Naive B cell (primary cell): ENCODE measurements around the gene APBA2. TPM values are rescaled to one million over a fixed set of nuclear protein-coding genes. Genes with fewer than 3 reads are reported as not detected.

Experiments
- ATAC-seq, 2 donors: fragments of 150-1000 bp; cut with Tn5 transposase; 2 replicates each; pipeline ENCODE4 v1.10.0; 2021; ENCODE audit warnings: low read depth in 2 of 2, mild to moderate bottlenecking in 2 of 2, moderate library complexity in 2 of 2
- DNase-seq: peaks from one replicate; pipeline ENCODE4 v3.0.0; 2022
- H3K27ac Mint-ChIP-seq, 6 donors: one replicate each; pipeline ENCODE4 v1.8.0; 2020 to 2022; ENCODE audit warnings: mild to moderate bottlenecking in 6 of 6, mixed read lengths in 6 of 6, moderate library complexity in 5 of 6, inconsistent platforms in 2 of 6
- H3K27me3 Mint-ChIP-seq, 3 donors: one replicate each; pipeline ENCODE4 v1.8.0; 2021 to 2022; ENCODE audit warnings: mixed read lengths in 3 of 3, mild to moderate bottlenecking in 1 of 3
- H3K36me3 Mint-ChIP-seq, 2 donors: one replicate each; pipeline ENCODE4 v1.8.0; 2020 to 2022; ENCODE audit warnings: mixed read lengths in 2 of 2, inconsistent platforms in 1 of 2, mild to moderate bottlenecking in 1 of 2
- H3K4me1 Mint-ChIP-seq, 3 donors: one replicate each; pipeline ENCODE4 v1.8.0; 2020 to 2022; ENCODE audit warnings: mixed read lengths in 3 of 3, inconsistent platforms in 1 of 3, mild to moderate bottlenecking in 1 of 3, moderate library complexity in 1 of 3
- H3K4me3 Mint-ChIP-seq, 8 donors: one replicate each; pipeline ENCODE4 v1.8.0; 2020 to 2022; ENCODE audit warnings: mild to moderate bottlenecking in 8 of 8, mixed read lengths in 8 of 8, moderate library complexity in 8 of 8, inconsistent platforms in 2 of 8
- H3K9me3 Mint-ChIP-seq, 7 donors: one replicate each; pipeline ENCODE4 v1.8.0; 2020 to 2022; ENCODE audit warnings: mixed read lengths in 7 of 7, mild to moderate bottlenecking in 5 of 7, inconsistent platforms in 2 of 7, moderate library complexity in 1 of 7
- polyA plus RNA-seq, 6 donors: library from polyadenylated mRNA; unstranded; fragments of 300-500 nt; fragmentation: Illumina TruSeq; gene quantifications; one replicate each; pipeline ENCODE4 v1.2.3, GENCODE V29; 2021; ENCODE audit warnings: low read depth in 6 of 6

Gene APBA2
- polyA plus RNA-seq, 6 donors from 2014 or later = 0.30 to 0.36 TPM; not detected in 4

DNA sequence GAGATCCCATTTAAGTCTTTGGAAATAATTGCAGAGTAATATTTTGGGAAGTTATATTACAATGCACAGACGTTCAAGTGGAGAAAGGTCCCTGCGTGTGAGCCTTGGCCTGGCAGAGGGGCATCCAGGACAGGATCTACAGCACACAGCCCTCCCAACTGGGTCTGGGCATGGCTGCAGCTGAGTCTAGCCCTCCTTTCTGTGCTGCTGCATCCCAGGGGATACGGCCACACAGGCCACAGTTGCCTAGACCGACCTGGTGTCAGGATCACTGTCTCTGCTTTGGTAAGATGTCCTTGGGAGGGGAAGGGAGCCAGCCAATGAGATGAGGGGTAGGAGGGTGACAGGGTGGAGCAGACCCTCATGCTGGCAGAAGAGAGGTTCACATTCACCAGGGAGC lies 46.1 kb downstream of the APBA2 start:
- Mint-ChIP-seq H3K4me1 (no peaks in the 10 kb centered on the region), H3K4me3 (no peak overlapping the region)

DNA sequence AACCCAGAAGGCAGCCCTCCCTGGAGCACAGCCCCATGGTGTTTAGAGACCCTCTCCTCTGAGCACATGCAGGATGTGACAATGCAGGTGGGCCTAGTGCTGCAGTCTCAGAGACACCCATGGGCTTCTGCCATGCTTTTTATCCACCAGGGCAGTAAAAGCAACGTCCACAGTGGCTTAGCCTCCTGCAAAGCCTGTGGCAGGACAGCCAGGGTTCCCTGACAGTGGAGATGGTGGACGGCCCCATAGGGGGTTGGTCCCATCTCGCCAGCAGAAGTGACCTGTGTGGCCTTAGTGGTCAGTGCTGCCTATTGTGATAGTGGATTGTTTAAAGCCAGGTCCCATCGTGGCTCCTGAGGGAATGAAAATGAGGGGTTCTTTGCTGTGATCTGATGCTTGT lies 46.6 kb downstream of the APBA2 start:
- Mint-ChIP-seq H3K9me3 (peaks cover 0 to 6% (median 2%) of the 10 kb centered on the region in 7 donors), H3K27ac (no peak overlapping the region), H3K27me3 (peaks cover 2 to 16% (median 3%) of the 10 kb centered on the region in 3 donors), H3K4me1 (no peaks in the 10 kb centered on the region), H3K36me3 (no peaks in the 10 kb centered on the region), H3K4me3 (no peak overlapping the region)
- ATAC-seq = no peak
- no peak for DNase-seq

More for the DNA sequence above, 46.1 kb downstream of the APBA2 start:
- Mint-ChIP-seq H3K27me3 (peaks cover 3 to 22% (median 6%) of the 10 kb centered on the region in 3 donors), H3K27ac (no peak overlapping the region), H3K36me3 (no peaks in the 10 kb centered on the region), H3K9me3 (peaks cover 0 to 6% (median 2%) of the 10 kb centered on the region in 7 donors)
- DNase-seq (no peak), ATAC-seq (no peak)

DNA sequence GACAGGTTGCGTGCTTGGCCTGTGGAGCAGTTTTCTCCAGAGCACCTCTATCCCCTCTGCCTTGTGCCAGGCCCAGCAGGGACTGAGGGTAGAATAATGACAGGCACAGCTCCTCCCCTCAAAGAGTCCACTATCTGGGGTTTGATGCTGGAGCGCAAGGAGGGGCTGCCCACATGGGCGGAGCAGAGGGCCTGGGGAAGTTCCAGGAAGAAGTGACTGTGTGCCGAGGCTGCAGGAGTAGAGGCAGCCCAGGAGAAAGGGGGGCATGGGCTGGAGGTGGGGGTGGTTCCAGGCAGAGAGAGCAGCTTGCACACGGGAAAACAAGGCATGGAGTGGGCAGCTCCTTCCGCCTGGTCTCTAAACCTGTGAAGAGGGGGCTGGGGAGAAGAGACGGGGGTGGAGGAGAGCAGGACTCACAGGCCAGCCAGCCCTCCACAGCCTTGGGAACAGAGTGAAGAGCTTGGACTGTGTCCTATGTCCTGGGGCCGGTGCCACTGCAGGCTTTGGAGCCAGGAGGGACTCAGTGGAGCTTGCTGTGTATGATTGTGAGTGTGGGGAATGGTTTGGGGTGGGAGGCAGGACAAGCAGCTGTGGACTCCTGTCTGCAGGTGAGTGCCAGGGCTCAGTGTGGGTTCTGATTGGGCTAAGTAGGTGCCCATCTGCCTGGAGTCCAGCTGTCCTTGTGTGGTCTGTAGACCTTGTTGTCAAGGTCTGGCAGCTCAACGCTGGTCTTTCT lies 48.1 kb downstream of the APBA2 start:
- DNase-seq (no peak), ATAC-seq (no peak)
- Mint-ChIP-seq H3K27ac (no peak overlapping the region), H3K27me3 (peaks cover 0 to 10% (median 3%) of the 10 kb centered on the region in 3 donors), H3K36me3 (no peaks in the 10 kb centered on the region), H3K4me1 (no peaks in the 10 kb centered on the region), H3K9me3 (peaks cover 0 to 6% (median 0%) of the 10 kb centered on the region in 7 donors), H3K4me3 (no peak overlapping the region)

DNA sequence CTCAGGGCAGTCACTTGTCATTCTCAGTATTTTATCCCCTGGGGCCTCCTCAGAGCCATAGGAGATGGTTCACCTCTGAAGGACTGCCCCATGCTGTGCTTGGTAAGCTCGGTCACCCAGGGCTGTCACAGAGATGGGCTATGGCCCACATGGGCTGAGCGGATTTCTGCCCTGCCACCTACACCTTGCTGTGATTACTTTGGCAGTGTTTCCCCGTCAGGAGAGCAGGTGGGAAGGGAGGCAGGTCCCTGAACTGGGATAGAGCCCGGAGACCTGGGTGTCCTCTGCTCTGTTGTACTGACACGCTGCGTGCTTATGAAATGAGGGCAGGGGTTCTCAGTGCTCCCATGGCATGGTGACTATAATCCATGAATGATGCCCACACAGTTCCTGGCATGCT lies 48.9 kb downstream of the APBA2 start:
- Mint-ChIP-seq H3K9me3 (peaks cover 0 to 8% (median 3%) of the 10 kb centered on the region in 7 donors), H3K4me3 (no peak overlapping the region), H3K27ac (no peak overlapping the region), H3K27me3 (peaks cover 0 to 10% (median 2%) of the 10 kb centered on the region in 3 donors), H3K36me3 (no peaks in the 10 kb centered on the region), H3K4me1 (no peaks in the 10 kb centered on the region)
- no peak for DNase-seq
- no peak for ATAC-seq

DNA sequence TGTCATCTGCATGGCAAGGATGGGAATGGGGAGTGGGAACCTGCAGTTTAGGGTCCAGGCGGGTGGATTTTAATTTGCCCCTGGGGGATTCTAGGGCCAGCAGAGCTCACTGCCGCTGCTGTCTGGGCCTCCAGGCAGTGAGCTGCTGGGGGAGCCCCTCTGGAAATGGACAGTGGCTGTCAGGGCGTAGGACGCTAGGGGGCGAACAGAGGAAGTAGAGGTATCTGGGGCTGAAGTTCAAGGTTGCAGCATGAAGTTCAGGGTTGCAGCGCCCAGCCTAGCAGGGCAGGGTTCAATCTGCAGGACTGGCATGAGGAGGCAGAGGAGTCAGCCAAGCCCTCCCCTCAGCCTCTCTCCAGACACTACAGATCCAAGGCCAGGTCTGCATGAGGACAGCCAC lies 49.5 kb downstream of the APBA2 start:
- Mint-ChIP-seq H3K4me3 (no peak overlapping the region), H3K4me1 (no peaks in the 10 kb centered on the region), H3K36me3 (no peaks in the 10 kb centered on the region), H3K27ac (no peak overlapping the region), H3K27me3 (peaks cover 0 to 10% (median 0%) of the 10 kb centered on the region in 3 donors), H3K9me3 (peaks cover 0 to 8% (median 3%) of the 10 kb centered on the region in 7 donors)
- ATAC-seq (no peak), DNase-seq (no peak)

DNA sequence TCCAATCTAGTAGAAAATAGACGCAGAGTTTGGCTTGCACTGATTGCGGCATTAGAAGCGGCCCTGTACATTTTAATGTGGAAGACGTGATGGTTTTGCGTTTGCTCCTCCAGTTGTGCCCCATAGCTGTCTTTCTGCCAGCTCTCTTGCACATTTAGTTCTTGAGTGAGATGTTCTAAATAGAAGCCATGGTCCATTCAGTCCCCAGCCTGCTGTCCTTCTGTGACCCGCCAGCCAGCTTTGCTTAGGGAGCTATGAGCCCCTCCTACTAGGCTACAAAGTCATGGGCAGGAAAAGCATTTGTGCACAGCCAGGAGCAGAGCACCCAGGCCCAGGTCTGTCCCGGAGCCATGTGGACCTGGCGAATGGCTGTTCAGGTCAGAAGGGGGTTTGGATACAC lies 50.3 kb downstream of the APBA2 start:
- H3K27ac Mint-ChIP-seq = no peak overlapping the region

DNA sequence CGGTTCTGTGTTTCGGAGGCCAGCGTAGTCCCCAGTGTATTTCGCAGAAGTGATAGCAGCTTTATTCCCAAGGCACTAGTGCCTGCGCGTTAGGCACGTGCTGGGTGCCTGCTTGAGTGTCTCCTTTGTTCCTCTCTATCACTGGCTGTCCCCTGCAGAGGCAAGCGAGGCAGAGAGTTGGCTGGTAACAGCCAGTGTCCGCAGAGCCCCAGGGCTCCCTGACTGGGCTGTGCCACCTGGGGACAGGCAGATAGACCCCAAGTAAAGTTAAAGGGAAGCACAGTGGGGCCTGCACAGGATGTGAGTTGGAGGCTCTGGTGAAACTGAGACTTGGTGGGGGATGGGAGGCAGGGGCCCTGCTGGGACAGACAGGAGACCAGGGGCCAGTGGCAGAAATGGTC lies 50.7 kb downstream of the APBA2 start:
- Mint-ChIP-seq H3K9me3 (peaks cover 0 to 8% (median 3%) of the 10 kb centered on the region in 7 donors), H3K4me1 (no peaks in the 10 kb centered on the region), H3K27ac (no peak overlapping the region), H3K27me3 (peaks cover 0 to 5% (median 0%) of the 10 kb centered on the region in 3 donors), H3K36me3 (no peaks in the 10 kb centered on the region), H3K4me3 (no peak overlapping the region)
- DNase-seq (no peak), ATAC-seq (no peak)

More for the DNA sequence above, 50.3 kb downstream of the APBA2 start:
- H3K27me3 Mint-ChIP-seq = peaks cover 0 to 5% (median 0%) of the 10 kb centered on the region in 3 donors
- no peak for ATAC-seq
- peaks cover 0 to 8% (median 3%) of the 10 kb centered on the region in 7 donors for H3K9me3 Mint-ChIP-seq
- H3K4me3 Mint-ChIP-seq = no peak overlapping the region
- no peaks in the 10 kb centered on the region for H3K4me1 Mint-ChIP-seq
- no peak for DNase-seq
- H3K36me3 Mint-ChIP-seq = no peaks in the 10 kb centered on the region

DNA sequence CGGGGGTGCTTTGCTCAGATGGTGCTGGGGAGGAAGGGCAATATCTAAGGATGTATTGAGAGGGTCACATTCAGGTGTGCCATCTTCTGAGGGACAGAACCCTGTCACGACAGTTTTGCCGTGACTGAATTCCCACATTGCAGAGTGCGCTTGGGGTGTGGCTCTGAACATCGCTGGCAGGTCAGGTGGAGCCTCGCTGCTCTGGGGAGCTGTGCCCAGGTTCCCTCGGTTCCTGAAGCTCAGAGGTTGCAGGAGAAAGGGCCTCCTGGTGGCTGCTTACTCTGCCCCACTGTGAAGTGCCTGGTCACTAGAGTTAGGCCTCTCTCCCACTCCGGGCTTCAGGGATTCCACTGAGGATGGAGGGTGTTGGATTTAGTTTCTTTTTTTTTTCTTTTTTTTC lies 51.5 kb downstream of the APBA2 start:
- no peak for DNase-seq
- no peaks in the 10 kb centered on the region for H3K36me3 Mint-ChIP-seq
- H3K4me1 Mint-ChIP-seq = no peaks in the 10 kb centered on the region
- H3K4me3 Mint-ChIP-seq = no peak overlapping the region
- peaks cover 0 to 8% (median 3%) of the 10 kb centered on the region in 7 donors for H3K9me3 Mint-ChIP-seq
- H3K27me3 Mint-ChIP-seq = no peaks in the 10 kb centered on the region
- ATAC-seq = no peak
- no peak overlapping the region for H3K27ac Mint-ChIP-seq

DNA sequence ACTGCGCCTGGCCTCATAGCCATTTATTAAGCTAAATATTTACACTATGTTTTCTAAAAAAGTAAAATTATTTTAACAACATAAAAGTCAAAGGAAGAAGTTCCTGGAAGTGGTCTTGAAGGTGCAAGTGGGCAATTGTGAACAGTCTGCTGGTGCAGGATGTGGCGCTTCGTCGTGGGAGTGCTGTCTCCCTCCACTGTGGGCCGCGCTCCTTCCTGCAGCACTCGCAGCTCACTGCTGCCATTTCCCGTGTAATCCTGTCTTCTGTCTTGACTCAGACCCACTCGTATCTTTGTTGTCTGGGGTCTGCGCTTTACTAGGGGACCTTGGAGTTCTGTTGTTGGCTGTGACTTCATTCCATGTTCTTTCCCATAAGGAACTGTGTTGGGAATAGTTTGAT lies 56.3 kb downstream of the APBA2 start:
- H3K36me3 Mint-ChIP-seq = no peaks in the 10 kb centered on the region
- DNase-seq (no peak), ATAC-seq (no peak)
- no peaks in the 10 kb centered on the region for H3K4me1 Mint-ChIP-seq
- peaks cover 0 to 10% (median 3%) of the 10 kb centered on the region in 7 donors for H3K9me3 Mint-ChIP-seq
- peaks cover 0 to 4% (median 0%) of the 10 kb centered on the region in 3 donors for H3K27me3 Mint-ChIP-seq
- H3K4me3 Mint-ChIP-seq = peak overlapping the region in 1 of 8 donors; percentile 44
- H3K27ac Mint-ChIP-seq = no peak overlapping the region

DNA sequence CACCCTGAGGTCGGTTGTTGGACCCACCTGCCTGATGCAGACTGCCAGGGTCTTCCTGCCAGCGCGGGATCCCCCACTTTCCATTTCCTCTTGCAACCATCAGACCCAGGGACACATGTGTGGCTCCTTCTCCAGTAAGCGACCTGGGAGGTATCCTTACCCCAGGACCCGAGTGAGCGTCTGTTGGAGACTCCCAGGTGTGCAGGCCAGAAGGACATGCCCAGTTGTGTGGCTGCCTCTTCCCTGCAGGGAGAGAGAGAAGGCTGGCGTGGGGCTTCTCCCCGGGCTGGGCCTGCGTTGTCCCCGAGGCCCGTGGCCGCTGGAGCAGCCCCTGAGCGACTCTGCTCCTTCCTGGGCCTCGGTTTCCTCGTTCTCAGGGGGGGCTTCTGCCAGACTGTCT lies 56.8 kb downstream of the APBA2 start:
- Mint-ChIP-seq H3K9me3 (peaks cover 0 to 10% (median 3%) of the 10 kb centered on the region in 7 donors), H3K4me3 (no peak overlapping the region), H3K36me3 (no peaks in the 10 kb centered on the region), H3K27ac (no peak overlapping the region), H3K27me3 (peaks cover 0 to 4% (median 0%) of the 10 kb centered on the region in 3 donors), H3K4me1 (no peaks in the 10 kb centered on the region)
- DNase-seq (no peak), ATAC-seq (no peak)

DNA sequence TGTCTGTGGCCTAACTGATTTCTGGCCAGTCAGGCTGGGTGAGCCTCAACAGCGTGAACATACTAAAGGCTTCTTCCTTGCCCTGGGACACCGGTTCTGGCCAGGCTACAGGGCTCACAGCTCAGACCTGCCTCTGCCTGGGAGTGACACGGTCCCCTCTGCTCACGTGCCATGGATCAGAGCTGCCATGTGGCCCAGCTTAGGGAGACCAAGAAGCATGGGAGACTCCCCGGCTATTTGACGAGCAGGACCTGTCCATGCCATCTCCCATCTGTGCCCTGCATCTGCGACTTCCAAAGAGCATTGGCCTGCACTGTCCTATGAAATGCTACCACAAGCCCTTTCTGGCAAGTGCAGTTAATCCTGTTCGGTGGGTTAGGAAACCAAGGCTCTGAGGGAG lies 57.4 kb downstream of the APBA2 start:
- Mint-ChIP-seq H3K27me3 (peaks cover 0 to 4% (median 0%) of the 10 kb centered on the region in 3 donors), H3K4me3 (no peak overlapping the region), H3K4me1 (no peaks in the 10 kb centered on the region), H3K27ac (no peak overlapping the region), H3K36me3 (no peaks in the 10 kb centered on the region), H3K9me3 (peaks cover 0 to 10% (median 3%) of the 10 kb centered on the region in 7 donors)
- DNase-seq = no peak
- no peak for ATAC-seq

DNA sequence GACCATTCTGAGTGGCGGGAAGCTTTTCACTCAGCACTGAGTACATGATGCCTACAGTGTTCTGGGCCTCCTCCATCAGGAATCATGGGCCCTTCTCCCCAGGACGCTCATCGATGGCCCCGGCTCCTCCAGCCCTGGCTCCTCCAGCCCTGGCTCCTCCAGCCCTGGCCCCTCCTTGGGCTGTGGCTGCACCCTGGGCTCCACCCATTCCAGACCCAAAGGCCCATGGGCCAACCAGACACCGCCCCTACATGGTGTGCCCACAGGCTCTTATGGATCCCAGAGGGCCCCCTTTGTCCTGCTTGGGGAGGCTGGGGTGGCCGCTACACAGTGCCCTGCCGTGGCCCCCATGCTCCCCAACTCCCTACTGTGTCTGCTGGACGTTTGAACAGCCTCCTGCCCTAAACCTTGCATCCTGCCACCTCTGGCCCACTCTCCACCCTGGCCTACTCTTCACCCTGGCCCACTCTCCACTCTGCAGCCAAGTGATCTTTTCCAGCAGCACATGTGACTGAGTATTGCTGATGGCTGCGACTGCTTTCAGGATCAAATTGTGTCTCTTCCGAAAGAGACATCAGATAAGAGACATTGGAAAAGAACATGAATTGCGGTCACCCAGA lies 57.9 kb downstream of the APBA2 start:
- no peaks in the 10 kb centered on the region for H3K36me3 Mint-ChIP-seq
- DNase-seq = no peak
- H3K27ac Mint-ChIP-seq = no peak overlapping the region
- H3K4me3 Mint-ChIP-seq = no peak overlapping the region
- peaks cover 0 to 10% (median 3%) of the 10 kb centered on the region in 7 donors for H3K9me3 Mint-ChIP-seq
- H3K27me3 Mint-ChIP-seq = peaks cover 0 to 4% (median 3%) of the 10 kb centered on the region in 3 donors
- no peak for ATAC-seq
- peaks cover 0 to 3% (median 3%) of the 10 kb centered on the region in 3 donors for H3K4me1 Mint-ChIP-seq

DNA sequence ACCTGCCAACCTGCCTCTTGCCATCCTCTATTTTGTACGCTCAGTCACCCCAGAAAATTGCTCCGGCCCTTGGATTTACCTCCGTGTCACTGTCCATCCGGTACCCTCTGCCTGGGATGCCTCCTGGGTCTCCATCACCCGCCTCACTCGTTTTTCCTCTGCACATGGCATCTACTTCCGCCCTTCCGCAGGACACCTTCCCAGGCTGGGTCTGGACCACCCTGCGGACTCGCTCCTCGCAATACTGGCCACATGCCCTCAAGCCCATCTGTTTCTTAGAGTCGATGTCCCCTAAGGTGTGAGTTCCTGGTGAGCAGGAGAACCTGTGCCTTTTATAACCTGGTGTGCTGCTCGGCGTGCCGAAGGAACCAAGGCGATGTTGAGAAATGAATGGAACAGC lies 58.5 kb downstream of the APBA2 start:
- ATAC-seq (no peak), DNase-seq (no peak)
- no peaks in the 10 kb centered on the region for H3K36me3 Mint-ChIP-seq
- peaks cover 0 to 8% (median 4%) of the 10 kb centered on the region in 3 donors for H3K27me3 Mint-ChIP-seq
- H3K27ac Mint-ChIP-seq = peak overlapping the region in 1 of 6 donors; percentile 54
- H3K9me3 Mint-ChIP-seq = peaks cover 0 to 10% (median 3%) of the 10 kb centered on the region in 7 donors
- peaks cover 0 to 9% (median 6%) of the 10 kb centered on the region in 3 donors for H3K4me1 Mint-ChIP-seq
- peak overlapping the region in 1 of 8 donors; percentile 47 for H3K4me3 Mint-ChIP-seq
